OCI-LY1 (cell line): Measurements from ENCODE around the gene DNAAF8.

Source experiments
- CTCF ChIP-seq: fragments of 200-600 bp; sonication (generic), shearing (Covaris generic); IDR thresholded peaks from 2 replicates; pipeline ENCODE4 v1.5.1; 2017; ENCODE audit warnings: mild to moderate bottlenecking, antibody characterized with exemption, low read length, moderate library complexity, mixed read lengths
- EZH2 ChIP-seq: fragments of 200-600 bp; sonication (generic), shearing (Covaris generic); IDR thresholded peaks from 2 replicates; pipeline ENCODE4 v1.8.0; 2017; ENCODE audit warnings: borderline replicate concordance, mixed run types, mild to moderate bottlenecking, antibody characterized with exemption, low read length, moderate library complexity, mixed read lengths

- TF ChIP-seq CTCF (no peak), EZH2 (no peak)
Measured at GRCh38 chr16:4766875-4767628, 32.7 kb downstream of the DNAAF8 start, which contains the start of gene ZNF500.
